ENCODE results near the gene CNTNAP4. TPM values are rescaled to one million over a fixed set of nuclear protein-coding genes. Genes with fewer than 3 reads are reported as not detected.

Gene CNTNAP4
- total and polyA plus RNA-seq, 10 of the 15 experiments (the other 5 are each of a cell fraction or from before 2014, with no cell fraction given), result 0.45 to 1.9 (median 0.90) TPM

DNA sequence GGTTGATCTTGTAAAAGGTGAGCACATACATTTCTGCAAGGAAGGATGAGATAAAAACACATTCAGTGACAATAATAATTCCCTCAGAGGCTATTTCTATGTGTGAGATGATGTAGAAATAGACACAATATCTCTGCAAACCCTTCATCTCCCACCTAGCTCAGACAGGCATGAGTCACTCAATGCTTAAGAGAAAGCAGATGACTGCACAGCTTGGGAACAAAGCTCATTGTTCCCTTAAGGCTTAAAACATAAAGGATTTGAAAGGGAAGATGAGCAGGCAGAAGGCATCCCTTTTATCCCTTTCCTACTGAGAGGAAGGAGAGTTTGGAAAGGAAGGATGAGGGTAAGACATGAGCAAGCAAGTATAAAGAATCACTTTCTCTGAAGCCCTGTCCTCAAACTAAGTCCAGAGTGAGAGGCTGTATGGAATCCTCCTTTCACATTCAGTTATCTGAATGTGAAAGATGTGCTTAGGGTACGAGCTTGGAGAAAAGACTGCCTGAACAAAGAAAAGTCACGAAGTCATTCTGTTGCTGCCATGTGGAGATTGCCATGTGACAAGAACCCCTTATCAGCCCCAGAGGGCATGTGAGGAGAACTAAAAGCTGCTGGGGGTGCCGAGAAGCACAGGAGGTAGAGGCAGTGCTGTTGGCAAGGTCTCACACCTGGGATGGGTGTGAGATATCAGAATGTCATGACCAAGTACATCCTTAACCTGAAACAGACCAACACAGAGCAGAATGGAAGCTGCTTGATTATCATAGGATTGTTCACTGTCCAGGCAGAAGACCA lies 58.2 kb downstream of the CNTNAP4 start (continued):
- TF ChIP-seq YBX1 (IDR thresholded peaks at IDR 0.05) (no peak), ZNF24 (IDR thresholded peaks at IDR 0.05) (no peak), RFX5 (IDR thresholded peaks at IDR 0.05; ENCODE audit: low read depth, low read length) (no peak), RAD51 (IDR thresholded peaks at IDR 0.05) (no peak), TCF7 (IDR thresholded peaks at IDR 0.05; ENCODE audit: borderline replicate concordance) (no peak)
- TF ChIP-seq, protein P1, sequence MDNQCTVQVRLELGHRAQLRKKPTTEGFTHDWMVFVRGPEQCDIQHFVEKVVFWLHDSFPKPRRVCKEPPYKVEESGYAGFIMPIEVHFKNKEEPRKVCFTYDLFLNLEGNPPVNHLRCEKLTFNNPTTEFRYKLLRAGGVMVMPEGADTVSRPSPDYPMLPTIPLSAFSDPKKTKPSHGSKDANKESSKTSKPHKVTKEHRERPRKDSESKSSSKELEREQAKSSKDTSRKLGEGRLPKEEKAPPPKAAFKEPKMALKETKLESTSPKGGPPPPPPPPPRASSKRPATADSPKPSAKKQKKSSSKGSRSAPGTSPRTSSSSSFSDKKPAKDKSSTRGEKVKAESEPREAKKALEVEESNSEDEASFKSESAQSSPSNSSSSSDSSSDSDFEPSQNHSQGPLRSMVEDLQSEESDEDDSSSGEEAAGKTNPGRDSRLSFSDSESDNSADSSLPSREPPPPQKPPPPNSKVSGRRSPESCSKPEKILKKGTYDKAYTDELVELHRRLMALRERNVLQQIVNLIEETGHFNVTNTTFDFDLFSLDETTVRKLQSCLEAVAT (IDR thresholded peaks at IDR 0.05), result no peak

GRCh38 chr16:76336112-76336511 lies 58.9 kb downstream of the CNTNAP4 start:
- no peak for DNase-seq (ENCODE audit: low read depth, low spot score)
- no peak overlapping the region for H3K9ac ChIP-seq (ENCODE audit: control insufficient read depth, insufficient read depth, low read length)
- no peak for FAIRE-seq

More at GRCh38 chr16:76336112-76336511, 58.9 kb downstream of the CNTNAP4 start:
- Histone ChIP-seq H4K20me1 (ENCODE audit: control insufficient read depth, insufficient read depth) (no peaks in the 10 kb centered on the region), H2AFZ (ENCODE audit: control insufficient read depth, low read depth, low read length) (no peak overlapping the region), H3K79me2 (ENCODE audit: control insufficient read depth, insufficient read depth, low read length) (no peaks in the 10 kb centered on the region), H3K27ac (ENCODE audit: control insufficient read depth, insufficient read depth) (no peak overlapping the region), H3K36me3 (ENCODE audit: control insufficient read depth in 2 of 2, insufficient read depth in 2 of 2, low read length in 1 of 2) (no peaks in the 10 kb centered on the region), H3K4me1 (ENCODE audit: control insufficient read depth, insufficient read depth, low read length) (no peaks in the 10 kb centered on the region), H3K4me2 (ENCODE audit: control insufficient read depth, insufficient read depth) (no peak overlapping the region), H3K27me3 (replicated peaks in 1 of 2; ENCODE audit: control insufficient read depth in 2 of 2, insufficient read depth in 2 of 2, low read length in 1 of 2) (no peaks in the 10 kb centered on the region), H3K4me3 (no peak overlapping the region), H3K9me3 (replicated peaks; ENCODE audit: control insufficient read depth, insufficient read depth, low read length) (no peaks in the 10 kb centered on the region)
- CTCF ChIA-PET, result interaction anchor here (1.1 kb wide), 1 partner anchor 49 kb away, joined by 4 read pairs; no protein-coding TSS in a partner anchor
- WGBS (ENCODE audit: insufficient coverage, insufficient replicate concordance, low lambda C conversion rate, missing lambda C conversion rate), result 0% methylated on average over 1 of the region's 1 CpG
- BruUV-seq (replicated peaks), result no TSS peak
- POLR2A ChIA-PET, result no interaction called here
- intact Hi-C loops (cut with micrococcal nuclease; ENCODE audit: unreplicated experiment) (no loop called here), in situ Hi-C loops (cut with MboI) (no loop called here)
- ATAC-seq, result no peak
- no peak for TF ChIP-seq RAD51 (IDR thresholded peaks at IDR 0.05)
- no peak for TF ChIP-seq YBX1 (IDR thresholded peaks at IDR 0.05)
- TF ChIP-seq BMI1 (IDR thresholded peaks at IDR 0.05; ENCODE audit: borderline replicate concordance), result no peak
- no peak for TF ChIP-seq ASH2L (IDR thresholded peaks at IDR 0.05; ENCODE audit: borderline replicate concordance, low read depth)
- TF ChIP-seq ZBED1 (IDR thresholded peaks at IDR 0.05; ENCODE audit: borderline replicate concordance), result no peak
- TF ChIP-seq, protein P2, sequence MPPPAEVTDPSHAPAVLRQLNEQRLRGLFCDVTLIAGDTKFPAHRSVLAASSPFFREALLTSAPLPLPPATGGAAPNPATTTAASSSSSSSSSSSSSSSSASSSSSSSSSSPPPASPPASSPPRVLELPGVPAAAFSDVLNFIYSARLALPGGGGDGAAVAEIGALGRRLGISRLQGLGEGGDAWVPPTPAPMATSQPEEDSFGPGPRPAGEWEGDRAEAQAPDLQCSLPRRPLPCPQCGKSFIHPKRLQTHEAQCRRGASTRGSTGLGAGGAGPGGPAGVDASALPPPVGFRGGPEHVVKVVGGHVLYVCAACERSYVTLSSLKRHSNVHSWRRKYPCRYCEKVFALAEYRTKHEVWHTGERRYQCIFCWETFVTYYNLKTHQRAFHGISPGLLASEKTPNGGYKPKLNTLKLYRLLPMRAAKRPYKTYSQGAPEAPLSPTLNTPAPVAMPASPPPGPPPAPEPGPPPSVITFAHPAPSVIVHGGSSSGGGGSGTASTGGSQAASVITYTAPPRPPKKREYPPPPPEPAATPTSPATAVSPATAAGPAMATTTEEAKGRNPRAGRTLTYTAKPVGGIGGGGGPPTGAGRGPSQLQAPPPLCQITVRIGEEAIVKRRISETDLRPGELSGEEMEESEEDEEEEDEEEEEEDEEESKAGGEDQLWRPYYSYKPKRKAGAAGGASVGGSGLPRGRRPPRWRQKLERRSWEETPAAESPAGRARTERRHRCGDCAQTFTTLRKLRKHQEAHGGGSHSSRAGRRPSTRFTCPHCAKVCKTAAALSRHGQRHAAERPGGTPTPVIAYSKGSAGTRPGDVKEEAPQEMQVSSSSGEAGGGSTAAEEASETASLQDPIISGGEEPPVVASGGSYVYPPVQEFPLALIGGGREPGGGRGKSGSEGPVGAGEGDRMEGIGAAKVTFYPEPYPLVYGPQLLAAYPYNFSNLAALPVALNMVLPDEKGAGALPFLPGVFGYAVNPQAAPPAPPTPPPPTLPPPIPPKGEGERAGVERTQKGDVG (CRISPR knock-in tag; IDR thresholded peaks at IDR 0.05), result no peak
- TF ChIP-seq CREM (IDR thresholded peaks at IDR 0.05; ENCODE audit: low read depth), result no peak
- SMC1A ChIA-PET (ENCODE audit: uncharacterized antibody, unreplicated experiment), result interaction anchor here (1.3 kb wide), 1 partner anchor 15 kb away, joined by 3 read pairs; no protein-coding TSS in a partner anchor
- RAD21 ChIA-PET (ENCODE audit: unreplicated experiment), result no interaction called here

All from GM12878 (cell line).